B cell (primary cell): ENCODE results near the gene RERE. TPM values are rescaled to one million over a fixed set of nuclear protein-coding genes. Genes with fewer than 3 reads are reported as not detected.
A peak's percentile ranks its signal among the peaks of the same experiment; 100 is the strongest.

ENCODE experiments used
- ATAC-seq: fragments of 200-7000 bp; cut with Tn5 transposase; one replicate; pipeline ENCODE4 v1.10.0; 2021; ENCODE audit warnings: low read depth, mild to moderate bottlenecking, moderate number of reproducible peaks, moderate library complexity
- CTCF ChIA-PET: fragments of 350-600 bp; sonication (Branson Sonifier 250); formaldehyde crosslinking; loops from one replicate; lab custom pipeline; 2021; ENCODE audit warnings: antibody characterized with exemption, inconsistent platforms; lab: Charles Lee
- POLR2A ChIA-PET: fragments of 350-600 bp; sonication (Branson Sonifier 250); formaldehyde crosslinking; loops from one replicate; lab custom pipeline; 2021; ENCODE audit warnings: antibody characterized with exemption; lab: Charles Lee
- DNase-seq: peaks from one replicate; pipeline ENCODE4 v3.0.0; 2013
- H2AFZ ChIP-seq: 2 replicates; pipeline ENCODE4 v1.6.1; 2012; ENCODE audit warnings: mild to moderate bottlenecking, low read depth, low read length; ENCODE audit not compliant: insufficient read depth, poor library complexity, severe bottlenecking
- H3K27ac ChIP-seq, 2 donors: 1 replicate in 1 of 2; 2 replicates in 1 of 2; pipeline ENCODE4 v1.5.1; 2012 to 2013; ENCODE audit warnings: low read length in 2 of 2, mild to moderate bottlenecking in 2 of 2, moderate library complexity in 1 of 2
- H3K27me3 ChIP-seq, 4 experiments: fragments of 200-600 bp in 1 of 4; sonication (generic) in 1 of 4; replicated peaks in 1 of 4; 1 replicate in 2 of 4; 2 replicates in 2 of 4; pipeline versions ENCODE4 v1.6.1 to v1.7.0; 2013 to 2016; ENCODE audit warnings: low read length in 3 of 4, mild to moderate bottlenecking in 2 of 4, mixed read lengths in 1 of 4, moderate library complexity in 1 of 4; ENCODE audit not compliant: insufficient read depth in 4 of 4, control insufficient read depth in 3 of 4; ENCODE audit errors: control extremely low read depth in 1 of 4
- H3K36me3 ChIP-seq, 2 experiments: replicated peaks in 1 of 2; 1 replicate in 1 of 2; 2 replicates in 1 of 2; pipeline versions ENCODE4 v1.6.1 to v1.7.1; 2013; ENCODE audit warnings: low read length in 1 of 2; ENCODE audit not compliant: insufficient read depth in 2 of 2, control insufficient read depth in 1 of 2; ENCODE audit errors: control extremely low read depth in 1 of 2, extremely low read depth in 1 of 2
- H3K4me1 ChIP-seq, 2 donors: fragments of 200-600 bp in 1 of 2; sonication (generic) in 1 of 2; 1 replicate in 1 of 2; 2 replicates in 1 of 2; pipeline versions ENCODE4 v1.5.1 to v1.6.1; 2013 to 2017; ENCODE audit warnings: low read length in 2 of 2; ENCODE audit not compliant: control insufficient read depth in 2 of 2, insufficient read depth in 2 of 2
- H3K4me2 ChIP-seq: replicated peaks from 2 replicates; pipeline ENCODE3; 2012; ENCODE audit warnings: mild to moderate bottlenecking, low read depth, low read length; ENCODE audit not compliant: poor library complexity, severe bottlenecking
- H3K4me3 ChIP-seq, 5 experiments: fragments of 200-600 bp in 1 of 5; sonication (generic) in 1 of 5; 1 replicate in 3 of 5; 2 replicates in 2 of 5; pipeline versions ENCODE4 v1.5.1 to v1.7.0; 2011 to 2016; ENCODE audit warnings: low read length in 4 of 5, mild to moderate bottlenecking in 4 of 5, low read depth in 2 of 5, control low read depth in 1 of 5, moderate library complexity in 1 of 5; ENCODE audit not compliant: insufficient read depth in 1 of 5; ENCODE audit errors: control extremely low read depth in 1 of 5, extremely low read depth in 1 of 5
- H3K79me2 ChIP-seq: fragments of 200-600 bp; sonication (generic); one replicate; pipeline ENCODE4 v1.6.0; 2016; ENCODE audit warnings: low read length; ENCODE audit not compliant: control insufficient read depth, insufficient read depth
- H3K9ac ChIP-seq: fragments of 200-600 bp; sonication (generic); 2 replicates; pipeline ENCODE4 v1.6.1; 2017; ENCODE audit warnings: mild to moderate bottlenecking, low read length, moderate library complexity
- H3K9me3 ChIP-seq, 3 donors: one replicate each; pipeline versions ENCODE4 v1.6.1 to v1.7.1; 2013; ENCODE audit warnings: low read length in 2 of 3; ENCODE audit not compliant: control insufficient read depth in 2 of 3, insufficient read depth in 1 of 3; ENCODE audit errors: control extremely low read depth in 1 of 3
- H4K20me1 ChIP-seq: 2 replicates; pipeline ENCODE4 v1.6.0; 2012; ENCODE audit warnings: mild to moderate bottlenecking, low read length; ENCODE audit not compliant: insufficient read depth, control insufficient read depth, poor library complexity, severe bottlenecking
- H3K27ac Mint-ChIP-seq: one replicate; pipeline ENCODE4 v1.8.0; 2021; ENCODE audit warnings: mixed read lengths
- H3K27me3 Mint-ChIP-seq: one replicate; pipeline ENCODE4 v1.8.0; 2021; ENCODE audit warnings: mixed read lengths
- H3K4me1 Mint-ChIP-seq: one replicate; pipeline ENCODE4 v1.8.0; 2021; ENCODE audit warnings: mixed read lengths
- H3K4me3 Mint-ChIP-seq: one replicate; pipeline ENCODE4 v1.8.0; 2021; ENCODE audit warnings: mixed read lengths
- H3K9me3 Mint-ChIP-seq: one replicate; pipeline ENCODE4 v1.8.0; 2022; ENCODE audit warnings: mixed read lengths; ENCODE audit not compliant: insufficient read depth
- EZH2 ChIP-seq: IDR thresholded peaks from 2 replicates; pipeline ENCODE4 v1.6.1; 2012; ENCODE audit warnings: borderline replicate concordance, low read depth, mild to moderate bottlenecking, moderate library complexity, low read length; ENCODE audit not compliant: insufficient read depth, poor library complexity, severe bottlenecking
- WGBS: methylation state at CpG from one replicate; pipeline ENCODE4 v1.1.5; 2013; ENCODE audit warnings: missing lambda C conversion rate; ENCODE audit not compliant: insufficient coverage; 5-methylcytosine and 5-hydroxymethylcytosine counted together
- intact Hi-C: fragments of 100-400 bp; cut with micrococcal nuclease; formaldehyde crosslinking; loops from one replicate; pipeline ENCODE4 v1.10.0; 2022
- polyA plus RNA-seq: library from polyadenylated mRNA; depleted of rRNA; stranded (reverse); fragments of >200 nt; gene quantifications from 2 replicates; pipeline ENCODE4 v1.2.3, GENCODE V29; 2012
- total RNA-seq, 2 donors: library from RNA; stranded (reverse); fragments of 120-200 nt in 1 of 2; gene quantifications; 1 replicate in 1 of 2; 2 replicates in 1 of 2; pipeline versions ENCODE4 v1.2.3 to v1.2.4, GENCODE V29; 2013 to 2022
- TF ChIP-seq, protein P1 (sequence below): fragments of 200-600 bp; IDR thresholded peaks from one replicate; pipeline ENCODE4 v1.8.0; 2022; ENCODE audit warnings: antibody characterized with exemption, mild to moderate bottlenecking

RERE gene
- total and polyA plus RNA-seq, 2 donors (not counting 1 experiment from before 2014, with no cell fraction given) = 27.3 to 132 TPM

DNA sequence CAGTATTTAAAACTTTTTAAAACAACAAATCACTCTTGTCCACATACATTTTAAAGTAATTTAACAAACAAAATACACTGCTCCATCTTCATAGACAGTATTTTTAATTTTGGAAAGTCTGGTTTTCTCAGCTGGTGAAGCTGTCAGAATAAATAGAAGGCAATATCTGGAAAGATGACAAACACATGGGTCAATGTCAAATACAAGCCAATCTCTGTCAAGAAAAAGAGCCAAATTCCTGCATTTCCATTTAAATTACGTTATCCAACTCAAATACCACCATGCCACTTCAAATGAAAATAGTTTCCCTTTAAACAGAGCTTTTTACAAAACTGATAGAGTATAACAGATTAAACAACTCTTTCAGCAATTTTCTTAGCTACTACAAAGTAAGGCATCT is 176.5 kb downstream of the RERE start:
- Mint-ChIP-seq H3K4me1 (peaks cover 39% of the 10 kb centered on the region), H3K4me3 (no peak overlapping the region), H3K27ac (peak overlapping the region; percentile 41), H3K9me3 (no peaks in the 10 kb centered on the region), H3K27me3 (no peaks in the 10 kb centered on the region)
- Histone ChIP-seq H3K79me2 (peaks cover 90% of the 10 kb centered on the region), H3K27ac (no peak overlapping the region), H3K27me3 (no peaks in the 10 kb centered on the region), H3K4me3 (no peak overlapping the region), H4K20me1 (no peaks in the 10 kb centered on the region), H3K9ac (no peak overlapping the region), H3K36me3 (peaks cover 0 to 2% of the 10 kb centered on the region in 2 experiments), H3K4me2 (no peak overlapping the region), H3K9me3 (no peaks in the 10 kb centered on the region), H2AFZ (no peak overlapping the region), H3K4me1 (peaks cover 26 to 29% of the 10 kb centered on the region in 2 donors)
- TF ChIP-seq EZH2 = no peak
- TF ChIP-seq, protein P1, sequence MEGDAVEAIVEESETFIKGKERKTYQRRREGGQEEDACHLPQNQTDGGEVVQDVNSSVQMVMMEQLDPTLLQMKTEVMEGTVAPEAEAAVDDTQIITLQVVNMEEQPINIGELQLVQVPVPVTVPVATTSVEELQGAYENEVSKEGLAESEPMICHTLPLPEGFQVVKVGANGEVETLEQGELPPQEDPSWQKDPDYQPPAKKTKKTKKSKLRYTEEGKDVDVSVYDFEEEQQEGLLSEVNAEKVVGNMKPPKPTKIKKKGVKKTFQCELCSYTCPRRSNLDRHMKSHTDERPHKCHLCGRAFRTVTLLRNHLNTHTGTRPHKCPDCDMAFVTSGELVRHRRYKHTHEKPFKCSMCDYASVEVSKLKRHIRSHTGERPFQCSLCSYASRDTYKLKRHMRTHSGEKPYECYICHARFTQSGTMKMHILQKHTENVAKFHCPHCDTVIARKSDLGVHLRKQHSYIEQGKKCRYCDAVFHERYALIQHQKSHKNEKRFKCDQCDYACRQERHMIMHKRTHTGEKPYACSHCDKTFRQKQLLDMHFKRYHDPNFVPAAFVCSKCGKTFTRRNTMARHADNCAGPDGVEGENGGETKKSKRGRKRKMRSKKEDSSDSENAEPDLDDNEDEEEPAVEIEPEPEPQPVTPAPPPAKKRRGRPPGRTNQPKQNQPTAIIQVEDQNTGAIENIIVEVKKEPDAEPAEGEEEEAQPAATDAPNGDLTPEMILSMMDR = no peak
- ATAC-seq = no peak
- ChIA-PET POLR2A (no interaction called here), CTCF (interaction anchor here (1.2 kb wide), 1 partner anchor 19 kb away, joined by 3 read pairs; no protein-coding TSS in a partner anchor)
- intact Hi-C loops = no loop called here
- DNase-seq = no peak
- no CpG with 5 or more reads among the region's 1 CpG for whole genome bisulfite sequencing

DNA sequence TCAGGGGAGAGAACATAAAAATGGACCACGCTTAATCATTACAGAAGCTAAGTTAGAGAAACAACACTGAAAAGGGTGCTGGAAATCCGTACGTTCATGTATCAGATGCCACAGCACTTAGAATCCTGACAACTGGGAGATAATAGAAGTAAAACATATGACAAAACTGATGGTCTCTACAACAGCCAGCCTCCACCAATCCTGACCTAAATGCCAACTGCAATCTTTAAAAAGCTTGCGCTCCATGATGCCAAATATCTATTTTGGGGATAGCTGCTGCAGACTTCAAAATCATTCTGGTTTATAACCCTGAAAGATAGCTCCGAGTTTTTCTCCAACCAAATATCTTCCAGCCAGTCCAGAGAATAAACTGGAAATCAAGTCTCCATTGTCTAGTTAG is 178.3 kb downstream of the RERE start:
- CTCF ChIA-PET = interaction anchor here (0.7 to 1.2 kb wide), 2 partner anchors 12 to 78 kb away, joined by 3 read pairs; no protein-coding TSS in a partner anchor
- Histone ChIP-seq H3K4me1 (peaks cover 16 to 19% of the 10 kb centered on the region in 2 donors), H3K9me3 (no peaks in the 10 kb centered on the region), H3K27me3 (no peaks in the 10 kb centered on the region), H3K27ac (no peak overlapping the region), H3K79me2 (peaks cover 87% of the 10 kb centered on the region), H3K4me3 (no peak overlapping the region), H2AFZ (no peak overlapping the region), H3K36me3 (peaks cover 0 to 2% of the 10 kb centered on the region in 2 experiments), H4K20me1 (no peaks in the 10 kb centered on the region), H3K9ac (no peak overlapping the region), H3K4me2 (no peak overlapping the region)
- no peak for DNase-seq
- POLR2A ChIA-PET = no interaction called here
- intact Hi-C loops = no loop called here
- TF ChIP-seq, protein P1 = no peak
- TF ChIP-seq EZH2 = no peak
- ATAC-seq = no peak
- H3K27ac Mint-ChIP-seq = no peak overlapping the region
- peaks cover 30% of the 10 kb centered on the region for H3K4me1 Mint-ChIP-seq
- H3K9me3 Mint-ChIP-seq = no peaks in the 10 kb centered on the region
- no peaks in the 10 kb centered on the region for H3K27me3 Mint-ChIP-seq
- no CpG with 5 or more reads among the region's 5 CpGs for WGBS
- H3K4me3 Mint-ChIP-seq = no peak overlapping the region
